ENCODE data around the gene SMAP1. TPM values are rescaled to one million over a fixed set of nuclear protein-coding genes. Genes with fewer than 3 reads are reported as not detected.

SMAP1 gene
- total and polyA plus RNA-seq, 12 donors: 11.3 to 39.8 (median 24.2) TPM

DNA sequence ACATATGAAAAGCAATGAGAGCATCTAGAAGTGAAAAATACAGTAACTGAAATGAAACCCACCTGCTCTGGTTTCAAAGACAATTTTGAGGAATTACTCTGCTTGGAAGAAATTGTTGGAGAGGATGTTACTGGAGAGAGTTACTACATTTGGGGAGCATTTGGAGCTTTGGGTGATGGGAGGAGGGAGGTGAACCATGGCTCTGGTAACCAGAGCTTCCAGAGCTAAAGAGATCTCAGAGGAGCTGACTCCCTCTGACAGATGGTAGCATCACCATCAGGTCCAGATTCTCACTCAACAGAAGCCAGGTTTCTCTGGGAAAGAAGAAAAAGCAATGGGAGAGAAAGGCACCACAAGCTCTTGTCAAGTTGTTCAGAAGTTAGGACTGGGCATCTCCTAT is 42.2 kb upstream of the SMAP1 start:
- DNase-seq: no peak
- Histone ChIP-seq H3K27me3 (no peaks in the 10 kb centered on the region), H3K4me1 (replicated peaks in 1 of 2) (no peaks in the 10 kb centered on the region), H3K27ac (no peak overlapping the region), H3K4me3 (no peak overlapping the region), H3K36me3 (replicated peaks in 1 of 2) (no peaks in the 10 kb centered on the region), H3K9me3 (replicated peaks in 1 of 3) (no peaks in the 10 kb centered on the region)
- TF ChIP-seq, protein P1, sequence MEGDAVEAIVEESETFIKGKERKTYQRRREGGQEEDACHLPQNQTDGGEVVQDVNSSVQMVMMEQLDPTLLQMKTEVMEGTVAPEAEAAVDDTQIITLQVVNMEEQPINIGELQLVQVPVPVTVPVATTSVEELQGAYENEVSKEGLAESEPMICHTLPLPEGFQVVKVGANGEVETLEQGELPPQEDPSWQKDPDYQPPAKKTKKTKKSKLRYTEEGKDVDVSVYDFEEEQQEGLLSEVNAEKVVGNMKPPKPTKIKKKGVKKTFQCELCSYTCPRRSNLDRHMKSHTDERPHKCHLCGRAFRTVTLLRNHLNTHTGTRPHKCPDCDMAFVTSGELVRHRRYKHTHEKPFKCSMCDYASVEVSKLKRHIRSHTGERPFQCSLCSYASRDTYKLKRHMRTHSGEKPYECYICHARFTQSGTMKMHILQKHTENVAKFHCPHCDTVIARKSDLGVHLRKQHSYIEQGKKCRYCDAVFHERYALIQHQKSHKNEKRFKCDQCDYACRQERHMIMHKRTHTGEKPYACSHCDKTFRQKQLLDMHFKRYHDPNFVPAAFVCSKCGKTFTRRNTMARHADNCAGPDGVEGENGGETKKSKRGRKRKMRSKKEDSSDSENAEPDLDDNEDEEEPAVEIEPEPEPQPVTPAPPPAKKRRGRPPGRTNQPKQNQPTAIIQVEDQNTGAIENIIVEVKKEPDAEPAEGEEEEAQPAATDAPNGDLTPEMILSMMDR (IDR thresholded peaks at IDR 0.05): no peak
- TF ChIP-seq POLR2A (IDR thresholded peaks at IDR 0.05): no peak
- intact Hi-C loops (cut with DNase I): no loop called here

DNA sequence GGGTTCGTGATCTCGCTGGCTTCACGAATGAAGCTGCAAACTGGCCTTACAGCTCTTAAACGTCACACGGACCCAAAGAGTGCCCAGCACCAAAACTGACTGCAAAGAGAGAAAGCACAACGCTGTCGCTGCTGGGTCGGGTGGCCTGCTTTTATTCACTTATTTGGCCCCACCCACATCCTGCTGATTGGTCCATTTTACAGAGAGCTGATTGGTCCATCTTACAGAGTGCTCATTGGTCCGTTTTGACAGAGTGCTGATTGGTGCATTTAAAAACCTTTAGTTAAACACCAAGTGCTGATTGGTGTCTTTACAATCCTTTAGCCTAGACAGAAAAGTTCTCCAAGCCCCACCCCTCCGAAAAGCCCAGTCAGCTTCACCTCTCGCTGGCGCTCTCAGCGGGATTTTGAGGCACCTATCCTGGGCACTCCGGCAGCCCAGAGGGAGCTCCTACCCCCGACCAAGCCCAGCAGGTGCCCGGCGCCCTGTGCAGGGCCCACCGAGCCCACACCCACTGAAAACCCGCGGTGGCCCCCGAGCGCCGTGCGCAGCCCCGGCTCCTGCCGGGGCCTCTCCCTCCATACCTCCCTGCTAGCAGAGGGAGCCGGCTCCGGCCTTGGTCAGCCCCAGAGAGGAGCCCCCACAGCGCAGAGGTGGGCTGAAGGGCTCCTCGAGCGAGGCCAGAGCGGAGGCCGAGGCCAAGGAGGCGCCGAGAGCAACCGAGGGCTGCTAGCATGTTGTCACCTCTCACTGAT is 40.0 kb upstream of the SMAP1 start:
- intact Hi-C loops (cut with DNase I): no loop called here
- Histone ChIP-seq H3K4me1 (replicated peaks in 1 of 2) (no peaks in the 10 kb centered on the region), H3K27ac (no peak overlapping the region), H3K27me3 (no peaks in the 10 kb centered on the region), H3K36me3 (replicated peaks in 1 of 2) (no peaks in the 10 kb centered on the region), H3K4me3 (no peak overlapping the region), H3K9me3 (replicated peaks in 1 of 3) (no peaks in the 10 kb centered on the region)
- no peak for DNase-seq
- 92 to 96% (median 94%) methylated on average over 25 to 36 of the region's 36 CpGs for WGBS, 4 donors
- TF ChIP-seq POLR2A (IDR thresholded peaks at IDR 0.05): no peak
- TF ChIP-seq, protein P1 (IDR thresholded peaks at IDR 0.05): no peak

DNA sequence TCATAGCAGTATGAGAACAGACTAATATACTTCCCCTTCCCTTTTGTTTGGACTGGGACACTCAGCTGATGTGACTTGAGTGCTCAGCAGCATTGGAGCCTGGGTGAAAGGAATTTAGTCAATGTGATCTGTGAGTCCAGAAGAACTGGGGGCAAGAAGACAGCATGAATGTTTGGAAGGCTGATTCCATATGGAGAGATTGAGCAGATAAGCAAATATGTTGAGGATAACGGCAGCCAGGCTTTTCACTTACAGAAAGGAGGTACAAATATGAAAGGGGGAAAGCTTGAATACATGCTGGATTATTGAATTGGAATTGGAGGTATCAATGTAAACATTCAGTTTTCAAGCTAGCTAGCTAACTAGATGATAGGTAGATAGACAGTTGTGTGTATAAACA is 37.8 kb upstream of the SMAP1 start:
- TF ChIP-seq, protein P1 (IDR thresholded peaks at IDR 0.05): no peak
- no peak for TF ChIP-seq POLR2A (IDR thresholded peaks at IDR 0.05)
- DNase-seq: no peak
- H3K27ac ChIP-seq: no peak overlapping the region
- intact Hi-C loops (cut with DNase I): no loop called here
- no peak overlapping the region for H3K4me3 ChIP-seq
- no peaks in the 10 kb centered on the region for H3K9me3 ChIP-seq (replicated peaks in 1 of 3)
- H3K36me3 ChIP-seq (replicated peaks in 1 of 2): no peaks in the 10 kb centered on the region
- WGBS, 4 donors: 69 to 78% (median 73%) methylated on average over 1 of the region's 1 CpG
- H3K4me1 ChIP-seq (replicated peaks in 1 of 2): no peaks in the 10 kb centered on the region
- H3K27me3 ChIP-seq: no peaks in the 10 kb centered on the region

DNA sequence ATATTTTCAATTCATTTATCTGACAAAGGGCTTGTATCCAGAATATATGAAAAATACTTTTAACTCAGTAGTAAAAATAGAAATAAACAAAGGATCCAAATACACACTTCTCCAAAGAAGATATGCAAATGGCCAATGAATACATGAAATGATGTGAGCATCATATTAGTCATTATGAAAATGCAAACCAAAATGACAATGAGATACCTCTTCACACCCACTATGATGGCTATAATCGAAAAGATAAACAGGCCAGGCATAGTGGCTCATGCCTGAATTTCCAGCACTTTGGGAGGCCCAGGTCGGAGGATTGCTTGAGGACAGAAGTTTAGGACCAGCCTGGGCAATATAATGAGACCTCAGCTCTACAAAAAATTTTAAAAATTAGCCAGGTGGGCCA is 33.8 kb upstream of the SMAP1 start:
- 36 to 93% (median 61%) methylated on average over 2 of the region's 2 CpGs for WGBS, 4 donors
- intact Hi-C loops (cut with DNase I): no loop called here
- no peak for DNase-seq
- no peaks in the 10 kb centered on the region for H3K36me3 ChIP-seq (replicated peaks in 1 of 2)
- H3K9me3 ChIP-seq (replicated peaks in 1 of 3): no peaks in the 10 kb centered on the region
- H3K27ac ChIP-seq: no peak overlapping the region
- no peaks in the 10 kb centered on the region for H3K27me3 ChIP-seq
- no peak overlapping the region for H3K4me3 ChIP-seq
- TF ChIP-seq POLR2A (IDR thresholded peaks at IDR 0.05): no peak
- TF ChIP-seq, protein P1 (IDR thresholded peaks at IDR 0.05): no peak
- H3K4me1 ChIP-seq (replicated peaks in 1 of 2): no peaks in the 10 kb centered on the region

All from adrenal gland (tissue), 12 donors.